Measurements from ENCODE around the gene DNAJC18.

Gene DNAJC18

GRCh38 chr5:139360384-139360783 is 78.9 kb downstream of the DNAJC18 start:
- DNase-seq, result no peak
